Measurements from ENCODE around the gene BHLHA15. TPM values are rescaled to one million over a fixed set of nuclear protein-coding genes. Genes with fewer than 3 reads are reported as not detected.

Gene BHLHA15
- total and polyA plus RNA-seq, 2 of the 13 experiments (the other 11 are each of a cell fraction or from before 2014, with no cell fraction given), result 1.9 to 6.1 TPM

GRCh38 chr7:98251601-98252424 lies 40.6 kb downstream of the BHLHA15 start, which contains the start of gene TECPR1 (continued):
- TF ChIP-seq ZFP62 (CRISPR knock-in tag; IDR thresholded peaks at IDR 0.05) (no peak), TEF (CRISPR knock-in tag; IDR thresholded peaks at IDR 0.05) (no peak), ZNF496 (CRISPR knock-in tag; IDR thresholded peaks at IDR 0.05; ENCODE audit: insufficient replicate concordance) (no peak), YY1 (IDR thresholded peaks at IDR 0.05; ENCODE audit: insufficient read depth, insufficient replicate concordance, low read depth, low read length) (peak; percentile 20), ZNF746 (CRISPR knock-in tag; IDR thresholded peaks at IDR 0.05) (no peak), ZNF331 (CRISPR knock-in tag; IDR thresholded peaks at IDR 0.05) (peak; percentile 44; the same call in 1 of the 2 replicates), CENPT (CRISPR knock-in tag; IDR thresholded peaks at IDR 0.05; ENCODE audit: low read depth) (no peak), PRDM4 (CRISPR knock-in tag; IDR thresholded peaks at IDR 0.05; ENCODE audit: borderline replicate concordance) (no peak)
- TF ChIP-seq, protein P1, sequence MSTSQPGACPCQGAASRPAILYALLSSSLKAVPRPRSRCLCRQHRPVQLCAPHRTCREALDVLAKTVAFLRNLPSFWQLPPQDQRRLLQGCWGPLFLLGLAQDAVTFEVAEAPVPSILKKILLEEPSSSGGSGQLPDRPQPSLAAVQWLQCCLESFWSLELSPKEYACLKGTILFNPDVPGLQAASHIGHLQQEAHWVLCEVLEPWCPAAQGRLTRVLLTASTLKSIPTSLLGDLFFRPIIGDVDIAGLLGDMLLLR (CRISPR knock-in tag; IDR thresholded peaks at IDR 0.05), result peak; percentile 77
- TF ChIP-seq, protein P2, sequence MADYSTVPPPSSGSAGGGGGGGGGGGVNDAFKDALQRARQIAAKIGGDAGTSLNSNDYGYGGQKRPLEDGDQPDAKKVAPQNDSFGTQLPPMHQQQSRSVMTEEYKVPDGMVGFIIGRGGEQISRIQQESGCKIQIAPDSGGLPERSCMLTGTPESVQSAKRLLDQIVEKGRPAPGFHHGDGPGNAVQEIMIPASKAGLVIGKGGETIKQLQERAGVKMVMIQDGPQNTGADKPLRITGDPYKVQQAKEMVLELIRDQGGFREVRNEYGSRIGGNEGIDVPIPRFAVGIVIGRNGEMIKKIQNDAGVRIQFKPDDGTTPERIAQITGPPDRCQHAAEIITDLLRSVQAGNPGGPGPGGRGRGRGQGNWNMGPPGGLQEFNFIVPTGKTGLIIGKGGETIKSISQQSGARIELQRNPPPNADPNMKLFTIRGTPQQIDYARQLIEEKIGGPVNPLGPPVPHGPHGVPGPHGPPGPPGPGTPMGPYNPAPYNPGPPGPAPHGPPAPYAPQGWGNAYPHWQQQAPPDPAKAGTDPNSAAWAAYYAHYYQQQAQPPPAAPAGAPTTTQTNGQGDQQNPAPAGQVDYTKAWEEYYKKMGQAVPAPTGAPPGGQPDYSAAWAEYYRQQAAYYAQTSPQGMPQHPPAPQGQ (CRISPR knock-in tag; IDR thresholded peaks at IDR 0.05; ENCODE audit: borderline replicate concordance), result no peak
- TF ChIP-seq, protein P3, sequence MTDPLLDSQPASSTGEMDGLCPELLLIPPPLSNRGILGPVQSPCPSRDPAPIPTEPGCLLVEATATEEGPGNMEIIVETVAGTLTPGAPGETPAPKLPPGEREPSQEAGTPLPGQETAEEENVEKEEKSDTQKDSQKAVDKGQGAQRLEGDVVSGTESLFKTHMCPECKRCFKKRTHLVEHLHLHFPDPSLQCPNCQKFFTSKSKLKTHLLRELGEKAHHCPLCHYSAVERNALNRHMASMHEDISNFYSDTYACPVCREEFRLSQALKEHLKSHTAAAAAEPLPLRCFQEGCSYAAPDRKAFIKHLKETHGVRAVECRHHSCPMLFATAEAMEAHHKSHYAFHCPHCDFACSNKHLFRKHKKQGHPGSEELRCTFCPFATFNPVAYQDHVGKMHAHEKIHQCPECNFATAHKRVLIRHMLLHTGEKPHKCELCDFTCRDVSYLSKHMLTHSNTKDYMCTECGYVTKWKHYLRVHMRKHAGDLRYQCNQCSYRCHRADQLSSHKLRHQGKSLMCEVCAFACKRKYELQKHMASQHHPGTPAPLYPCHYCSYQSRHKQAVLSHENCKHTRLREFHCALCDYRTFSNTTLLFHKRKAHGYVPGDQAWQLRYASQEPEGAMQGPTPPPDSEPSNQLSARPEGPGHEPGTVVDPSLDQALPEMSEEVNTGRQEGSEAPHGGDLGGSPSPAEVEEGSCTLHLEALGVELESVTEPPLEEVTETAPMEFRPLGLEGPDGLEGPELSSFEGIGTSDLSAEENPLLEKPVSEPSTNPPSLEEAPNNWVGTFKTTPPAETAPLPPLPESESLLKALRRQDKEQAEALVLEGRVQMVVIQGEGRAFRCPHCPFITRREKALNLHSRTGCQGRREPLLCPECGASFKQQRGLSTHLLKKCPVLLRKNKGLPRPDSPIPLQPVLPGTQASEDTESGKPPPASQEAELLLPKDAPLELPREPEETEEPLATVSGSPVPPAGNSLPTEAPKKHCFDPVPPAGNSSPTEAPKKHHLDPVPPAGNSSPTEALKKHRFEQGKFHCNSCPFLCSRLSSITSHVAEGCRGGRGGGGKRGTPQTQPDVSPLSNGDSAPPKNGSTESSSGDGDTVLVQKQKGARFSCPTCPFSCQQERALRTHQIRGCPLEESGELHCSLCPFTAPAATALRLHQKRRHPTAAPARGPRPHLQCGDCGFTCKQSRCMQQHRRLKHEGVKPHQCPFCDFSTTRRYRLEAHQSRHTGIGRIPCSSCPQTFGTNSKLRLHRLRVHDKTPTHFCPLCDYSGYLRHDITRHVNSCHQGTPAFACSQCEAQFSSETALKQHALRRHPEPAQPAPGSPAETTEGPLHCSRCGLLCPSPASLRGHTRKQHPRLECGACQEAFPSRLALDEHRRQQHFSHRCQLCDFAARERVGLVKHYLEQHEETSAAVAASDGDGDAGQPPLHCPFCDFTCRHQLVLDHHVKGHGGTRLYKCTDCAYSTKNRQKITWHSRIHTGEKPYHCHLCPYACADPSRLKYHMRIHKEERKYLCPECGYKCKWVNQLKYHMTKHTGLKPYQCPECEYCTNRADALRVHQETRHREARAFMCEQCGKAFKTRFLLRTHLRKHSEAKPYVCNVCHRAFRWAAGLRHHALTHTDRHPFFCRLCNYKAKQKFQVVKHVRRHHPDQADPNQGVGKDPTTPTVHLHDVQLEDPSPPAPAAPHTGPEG (CRISPR knock-in tag; IDR thresholded peaks at IDR 0.05), result 0 out of 2 replicates have a peak, but pooled peaks have one; percentile 21
- TF ChIP-seq, protein P4, sequence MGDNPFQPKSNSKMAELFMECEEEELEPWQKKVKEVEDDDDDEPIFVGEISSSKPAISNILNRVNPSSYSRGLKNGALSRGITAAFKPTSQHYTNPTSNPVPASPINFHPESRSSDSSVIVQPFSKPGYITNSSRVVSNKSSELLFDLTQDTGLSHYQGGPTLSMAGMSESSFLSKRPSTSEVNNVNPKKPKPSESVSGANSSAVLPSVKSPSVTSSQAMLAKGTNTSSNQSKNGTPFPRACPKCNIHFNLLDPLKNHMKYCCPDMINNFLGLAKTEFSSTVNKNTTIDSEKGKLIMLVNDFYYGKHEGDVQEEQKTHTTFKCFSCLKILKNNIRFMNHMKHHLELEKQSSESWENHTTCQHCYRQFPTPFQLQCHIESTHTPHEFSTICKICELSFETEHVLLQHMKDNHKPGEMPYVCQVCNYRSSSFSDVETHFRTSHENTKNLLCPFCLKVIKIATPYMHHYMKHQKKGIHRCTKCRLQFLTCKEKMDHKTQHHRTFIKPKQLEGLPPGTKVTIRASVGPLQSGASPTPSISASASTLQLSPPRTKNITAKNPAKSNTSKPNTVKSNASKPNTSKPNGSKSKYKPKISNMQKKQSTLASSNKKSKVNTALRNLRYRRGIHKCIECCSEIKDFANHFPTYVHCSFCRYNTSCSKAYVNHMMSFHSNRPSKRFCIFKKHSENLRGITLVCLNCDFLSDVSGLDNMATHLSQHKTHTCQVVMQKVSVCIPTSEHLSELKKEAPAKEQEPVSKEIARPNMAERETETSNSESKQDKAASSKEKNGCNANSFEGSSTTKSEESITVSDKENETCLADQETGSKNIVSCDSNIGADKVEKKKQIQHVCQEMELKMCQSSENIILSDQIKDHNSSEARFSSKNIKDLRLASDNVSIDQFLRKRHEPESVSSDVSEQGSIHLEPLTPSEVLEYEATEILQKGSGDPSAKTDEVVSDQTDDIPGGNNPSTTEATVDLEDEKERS (CRISPR knock-in tag; IDR thresholded peaks at IDR 0.05), result no peak

All from HepG2 (cell line).